HG02973 (cell line): Measurements from ENCODE around the gene NLGN2.

Source experiments
- ATAC-seq: cut with Tn5 transposase; IDR thresholded peaks from one replicate; pipeline ENCODE4 v1.9.1; 2021; ENCODE audit warnings: moderate library complexity; ENCODE audit not compliant: unreplicated experiment

The NLGN2 gene

DNA sequence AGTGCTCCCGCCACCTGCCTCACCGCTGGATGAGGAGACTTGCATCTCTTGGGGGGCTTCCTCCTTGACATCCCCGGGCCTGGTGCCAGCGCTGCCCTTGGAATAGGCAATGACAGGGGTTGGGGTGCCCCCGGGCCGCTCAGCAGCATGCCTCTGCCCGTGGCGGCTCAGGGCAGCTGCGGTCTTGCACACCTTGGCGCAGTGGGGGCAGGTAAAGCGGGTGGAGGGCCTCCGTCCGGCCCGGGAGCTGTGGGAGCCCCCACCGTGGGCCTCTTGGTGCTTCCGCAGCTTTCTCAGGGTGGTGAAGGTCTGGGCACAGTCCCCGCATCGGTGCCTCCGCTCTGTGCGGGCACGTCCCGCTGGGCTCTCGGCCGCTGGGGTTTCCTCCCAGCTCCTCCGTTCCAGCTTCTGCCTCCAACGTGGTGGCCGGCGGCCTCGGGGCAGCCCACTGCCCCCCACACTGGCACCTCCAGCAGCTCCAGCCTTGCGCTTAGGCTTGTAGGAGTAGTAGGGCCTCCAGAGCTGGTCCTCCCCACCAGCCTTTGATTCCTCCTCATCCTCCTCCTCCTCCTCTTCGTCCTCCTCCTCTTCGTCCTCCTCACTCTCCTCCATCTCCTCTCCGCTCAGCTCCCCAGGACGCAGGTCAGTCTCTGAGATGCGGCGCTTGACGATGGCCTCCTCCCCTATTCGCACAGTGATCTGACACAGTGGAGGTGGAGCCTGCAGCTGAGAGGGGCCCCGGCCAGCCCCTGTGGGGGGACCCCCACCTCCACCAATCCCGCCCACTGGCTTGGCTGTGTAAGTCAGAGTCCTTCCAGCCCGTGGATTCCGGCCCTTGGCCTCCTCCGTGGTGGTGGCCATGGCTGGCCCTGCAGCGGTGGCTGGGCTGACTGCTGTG lies 55.1 kb downstream of the NLGN2 start:
- ATAC-seq = no peak

DNA sequence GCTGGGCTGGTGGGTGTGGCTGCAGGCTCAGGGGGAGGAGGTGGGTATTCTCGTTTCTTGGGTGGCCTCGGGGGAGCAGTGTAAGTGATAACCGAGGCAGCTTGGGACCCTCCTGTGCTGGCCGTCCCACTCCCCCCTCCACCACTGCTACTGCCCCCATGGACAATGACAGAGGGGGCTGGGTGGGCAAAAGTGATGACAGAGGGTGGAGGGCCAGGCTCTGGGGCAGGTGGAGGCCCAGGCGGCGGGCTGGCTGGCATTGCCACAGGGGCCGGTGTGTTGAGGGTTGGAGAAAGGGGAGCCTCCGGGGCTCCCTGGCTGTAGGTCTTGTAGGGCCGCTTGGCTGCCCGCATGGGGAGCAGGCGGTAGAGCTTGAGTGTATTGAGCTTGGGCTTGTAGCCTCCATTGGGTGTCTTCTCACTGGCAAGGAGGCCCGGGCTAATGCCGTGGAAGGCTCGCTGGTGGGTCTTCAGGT lies 55.8 kb downstream of the NLGN2 start:
- ATAC-seq = no peak

DNA sequence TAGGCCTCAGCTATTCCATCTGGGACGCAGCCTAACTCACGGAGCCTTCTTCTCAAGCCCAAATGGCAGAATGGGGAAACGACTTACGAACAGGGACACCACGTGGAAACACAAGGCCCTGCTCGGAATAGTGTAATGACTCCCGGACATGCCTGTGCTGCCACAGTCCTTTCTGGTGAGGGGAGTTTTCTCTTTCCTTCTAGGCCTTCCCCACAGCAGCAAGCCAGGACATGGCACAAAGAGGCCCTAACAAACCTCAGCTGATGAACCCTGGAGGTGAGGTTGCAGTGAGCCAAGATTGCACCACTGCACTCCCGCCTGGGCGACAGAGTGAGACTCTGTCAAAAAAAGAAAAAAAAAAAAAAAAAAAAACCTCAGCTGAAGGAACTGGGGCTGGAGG lies 56.4 kb downstream of the NLGN2 start:
- ATAC-seq = no peak

DNA sequence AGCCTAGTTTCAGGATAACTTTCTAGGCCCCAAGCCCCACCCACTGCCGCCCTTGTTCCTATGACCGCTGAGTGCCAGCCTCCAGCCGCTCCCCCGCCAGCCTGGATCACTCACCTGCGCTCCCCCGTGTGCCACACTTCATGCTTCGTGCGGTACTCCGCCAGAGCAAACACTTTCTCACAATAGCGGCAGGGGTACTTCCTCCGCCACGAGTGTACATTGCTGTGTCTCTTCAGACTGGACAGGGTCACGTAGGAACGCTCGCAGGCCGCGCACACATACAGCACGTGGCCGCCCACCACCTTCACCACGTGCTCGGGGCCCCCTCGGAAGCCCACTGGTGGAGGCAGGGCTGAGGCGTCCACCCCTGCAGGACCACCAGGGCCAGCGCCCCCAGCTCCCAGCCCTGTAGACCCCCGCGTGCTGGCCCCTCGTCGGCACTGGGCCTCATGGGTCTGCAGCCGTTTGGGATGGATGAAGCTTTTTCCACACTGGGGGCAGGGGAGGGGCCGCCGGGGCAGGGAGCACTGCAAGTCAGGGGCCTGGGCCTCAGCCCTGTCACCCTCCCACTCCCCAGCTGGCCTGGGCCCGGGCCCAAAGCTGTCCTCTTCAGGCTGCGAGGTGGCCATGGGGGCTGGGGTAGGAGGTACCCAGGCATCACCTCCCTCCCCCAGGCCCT lies 58.1 kb downstream of the NLGN2 start:
- no peak for ATAC-seq

DNA sequence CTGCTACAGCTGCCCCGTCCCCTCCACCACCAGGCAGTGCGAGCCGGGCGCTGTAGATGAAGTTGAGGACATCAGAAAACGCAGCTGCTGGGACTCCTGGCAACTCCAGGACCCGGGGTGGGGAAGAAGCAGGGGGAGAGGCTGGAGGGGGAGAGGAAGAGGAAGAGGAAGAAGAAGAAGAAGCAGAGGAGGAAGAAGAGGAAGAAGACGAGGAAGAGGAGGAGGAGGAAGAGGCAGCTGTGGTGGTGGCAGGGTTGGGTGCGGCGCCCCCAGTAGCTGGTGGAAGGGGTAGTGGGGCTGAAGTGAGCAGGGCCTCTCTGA lies 58.6 kb downstream of the NLGN2 start:
- ATAC-seq = no peak

DNA sequence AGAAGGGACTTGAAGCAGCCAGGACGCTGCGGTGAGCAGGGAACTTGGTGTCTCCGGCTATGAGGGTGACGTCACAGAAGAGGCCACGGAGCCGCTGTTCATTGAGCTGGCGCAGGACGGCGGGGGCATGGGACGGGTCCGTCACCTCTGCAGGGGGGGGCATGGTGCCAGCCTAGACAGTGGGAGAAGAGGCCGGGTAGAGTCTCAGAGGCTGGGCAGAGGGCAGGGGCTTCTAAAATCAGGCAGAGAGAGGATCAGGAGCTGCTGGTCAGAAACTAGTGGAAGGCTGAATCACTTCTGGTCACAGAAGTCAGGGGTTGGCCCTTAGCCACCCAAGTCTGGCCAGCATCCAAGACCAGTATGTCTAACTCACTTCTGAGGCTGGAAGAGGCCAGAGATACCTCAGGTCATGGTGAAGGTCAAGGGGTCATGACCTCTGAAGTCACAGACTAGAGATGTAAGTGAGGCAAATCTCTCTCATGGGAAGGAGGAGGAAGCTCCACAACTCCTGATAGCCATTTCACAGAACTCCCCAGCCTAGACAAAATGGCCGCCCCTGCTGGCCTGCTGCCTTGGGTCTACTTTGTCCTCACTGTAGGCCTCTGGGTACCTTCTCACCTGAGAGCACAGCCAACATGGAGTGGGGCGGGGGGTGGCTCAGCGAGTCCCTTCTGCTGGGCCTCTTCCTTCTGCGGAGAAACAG lies 59.1 kb downstream of the NLGN2 start:
- ATAC-seq = no peak

DNA sequence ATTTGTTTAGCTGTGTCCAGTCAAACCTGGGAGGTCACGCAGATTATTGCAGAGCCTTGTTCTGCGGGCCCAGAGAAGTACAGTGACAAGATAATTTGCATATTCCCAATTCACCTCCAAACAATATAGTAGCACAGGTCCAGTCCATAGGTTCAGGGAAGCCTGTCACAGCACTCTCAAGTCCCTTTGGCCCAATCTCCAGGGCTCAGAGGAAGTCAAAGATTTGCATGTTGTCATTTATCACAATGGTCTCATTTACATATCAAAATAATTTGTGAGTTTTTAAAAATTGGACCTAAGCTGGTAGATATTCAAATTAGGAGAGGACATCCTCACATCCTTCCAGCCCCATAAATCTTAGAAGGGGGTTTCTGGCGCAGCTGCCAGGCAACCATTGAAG lies 59.9 kb downstream of the NLGN2 start:
- no peak for ATAC-seq

DNA sequence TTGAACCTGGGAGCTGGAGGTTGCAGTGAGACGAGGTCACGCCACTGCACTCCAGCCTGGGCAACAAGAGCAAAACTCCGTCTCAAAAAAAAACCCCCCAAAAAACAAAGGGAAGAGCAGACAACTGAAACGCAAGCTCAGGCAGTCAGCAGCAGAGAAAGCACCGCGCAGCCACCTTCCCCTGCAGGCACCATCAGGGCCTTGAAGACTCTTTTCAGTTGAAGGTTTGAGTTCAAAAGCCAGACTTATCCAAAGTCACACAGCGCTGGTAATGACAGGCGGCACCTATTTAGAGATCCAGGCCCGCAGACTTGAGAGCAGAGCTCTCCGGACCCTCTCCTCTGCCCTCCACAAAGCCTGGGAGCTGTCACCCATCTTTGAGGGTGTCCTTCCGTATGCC lies 60.6 kb downstream of the NLGN2 start:
- ATAC-seq = no peak

DNA sequence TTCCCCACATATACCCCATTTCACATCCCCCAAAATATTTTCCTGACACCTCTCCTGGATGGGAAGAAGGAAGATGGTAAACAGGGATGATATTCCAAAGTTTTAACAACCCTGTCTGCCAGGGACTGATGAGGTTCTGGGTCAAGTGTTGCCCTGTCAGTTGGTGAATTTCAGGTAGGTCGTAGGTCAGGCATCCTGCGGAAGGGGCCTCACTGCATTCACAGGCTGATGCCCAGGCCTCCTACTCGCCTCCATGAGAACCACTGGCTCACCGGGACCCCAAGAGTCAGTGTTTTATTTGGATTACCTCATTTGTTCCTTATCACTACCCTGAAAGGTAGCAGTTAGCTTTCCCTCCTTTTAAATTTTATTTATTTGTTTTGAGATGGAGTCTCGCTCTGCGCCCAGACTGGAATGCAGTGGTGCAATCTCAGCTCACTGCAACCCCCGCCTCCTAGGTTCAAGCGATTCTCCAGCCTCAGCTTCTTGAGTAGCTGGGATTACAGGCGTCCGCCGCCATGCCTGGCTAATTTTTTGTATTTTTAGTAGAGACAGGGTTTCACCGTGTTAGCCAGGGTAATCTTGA lies 61.3 kb downstream of the NLGN2 start:
- ATAC-seq = no peak
